ENCODE data around the gene CEP68.

GRCh38 chr2:65113816-65114215 is 57.6 kb downstream of the CEP68 start:
- TF ChIP-seq EZH2 (IDR thresholded peaks at IDR 0.05; ENCODE audit: insufficient read depth, poor library complexity, severe bottlenecking) (no peak), EZH2phosphoT487 (IDR thresholded peaks at IDR 0.05; ENCODE audit: insufficient read depth, low read depth) (no peak)
